KOPT-K1 (cell line): ENCODE results near the gene LGALSL.

Experiments used
- H3K27ac ChIP-seq: fragments of 200-600 bp; sonication (generic); 2 replicates; pipeline ENCODE4 v1.5.1; 2016; ENCODE audit warnings: antibody characterized with exemption, mild to moderate bottlenecking, low read depth, low read length; ENCODE audit not compliant: poor library complexity, severe bottlenecking
- H3K36me3 ChIP-seq: fragments of 200-600 bp; sonication (generic); 2 replicates; pipeline ENCODE4 v1.5.1; 2017; ENCODE audit warnings: antibody characterized with exemption, mild to moderate bottlenecking, low read length, moderate library complexity; ENCODE audit not compliant: insufficient read depth
- H3K9me3 ChIP-seq: fragments of 200-600 bp; sonication (generic); 2 replicates; pipeline ENCODE4 v1.5.1; 2017; ENCODE audit warnings: antibody characterized with exemption, low read length, mild to moderate bottlenecking; ENCODE audit not compliant: insufficient read depth, poor library complexity, severe bottlenecking

Gene LGALSL

DNA sequence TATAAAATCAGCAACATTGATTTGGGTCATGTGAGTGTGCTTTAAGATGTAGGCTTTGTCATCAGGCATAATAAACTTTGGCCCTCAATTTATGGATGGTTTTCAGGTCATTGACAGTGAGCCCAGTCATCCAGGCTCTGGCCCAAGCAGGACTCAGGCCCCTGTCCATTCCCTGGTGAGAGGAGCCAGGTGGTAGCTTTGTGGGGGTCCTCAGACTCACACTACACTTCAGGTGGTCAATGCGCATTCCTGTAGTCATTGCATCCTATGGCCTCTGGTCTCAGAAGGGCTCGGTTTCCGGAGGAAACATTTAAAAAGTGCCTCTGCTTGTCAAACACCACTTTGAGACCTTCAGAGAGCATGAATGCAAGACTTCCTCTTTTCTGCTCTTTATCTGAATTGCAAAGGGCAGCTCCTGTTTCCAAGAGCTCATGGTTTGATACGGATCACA, 20.2 kb downstream of the LGALSL start:
- Histone ChIP-seq H3K27ac (no peak overlapping the region), H3K9me3 (no peaks in the 10 kb centered on the region), H3K36me3 (no peaks in the 10 kb centered on the region)

DNA sequence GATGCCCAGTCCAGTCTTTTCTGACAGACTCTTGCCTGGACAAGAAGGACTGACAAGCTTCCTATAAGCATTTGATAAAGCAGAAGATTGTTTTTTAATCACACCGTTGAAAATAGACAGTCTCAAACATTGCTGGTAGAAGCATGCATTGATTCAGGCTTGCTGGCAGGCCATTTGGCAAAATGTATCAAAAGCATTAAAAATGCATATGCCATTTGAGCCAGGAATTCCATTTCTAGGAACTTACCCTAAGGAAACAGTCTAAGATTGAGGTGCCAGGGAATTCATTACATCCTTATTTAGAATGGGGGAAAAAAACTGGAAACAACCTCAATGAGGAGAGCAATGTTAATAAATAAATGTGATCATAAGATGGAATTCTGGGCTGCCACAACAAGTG, 20.7 kb downstream of the LGALSL start:
- no peak overlapping the region for H3K27ac ChIP-seq
- no peaks in the 10 kb centered on the region for H3K9me3 ChIP-seq
- no peaks in the 10 kb centered on the region for H3K36me3 ChIP-seq

DNA sequence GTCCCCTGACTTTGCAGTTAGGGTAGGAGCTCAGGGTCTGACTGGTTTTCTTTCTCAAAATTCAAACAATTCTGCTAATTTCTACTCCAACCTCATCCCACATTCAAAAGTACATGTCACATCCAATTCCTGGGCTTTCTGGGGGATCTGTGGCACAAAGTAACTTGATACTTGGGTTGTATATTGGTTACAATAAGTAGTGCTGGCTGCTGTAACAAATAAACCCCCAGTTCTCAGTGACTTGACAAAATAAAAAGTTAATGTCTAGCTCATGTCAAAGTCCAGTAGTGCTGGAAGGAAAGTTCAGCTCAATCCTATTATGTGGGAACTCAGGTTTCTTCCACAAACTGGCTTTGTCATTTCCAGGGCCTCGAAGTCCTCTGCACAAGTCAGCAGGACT, 23.1 kb downstream of the LGALSL start:
- no peaks in the 10 kb centered on the region for H3K9me3 ChIP-seq
- H3K27ac ChIP-seq: no peak overlapping the region
- no peaks in the 10 kb centered on the region for H3K36me3 ChIP-seq

DNA sequence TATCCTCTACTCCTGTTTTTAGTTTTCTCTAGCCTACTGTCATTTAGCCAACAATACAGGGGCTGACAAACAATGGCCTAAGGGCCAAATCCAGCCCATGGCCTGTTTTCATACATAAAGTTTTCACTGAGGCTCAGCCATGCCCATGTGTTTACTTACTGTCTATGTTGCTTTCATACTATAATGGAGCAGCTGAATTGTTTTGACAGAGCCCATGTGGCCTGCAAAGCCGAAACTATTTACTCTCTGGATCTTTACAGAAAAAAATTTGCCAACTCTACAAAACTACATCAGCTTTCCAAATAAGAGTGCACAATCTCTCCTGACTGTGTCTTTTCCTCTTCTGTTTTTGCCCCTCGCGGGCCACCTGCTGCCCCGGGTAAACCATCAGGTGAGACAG, 24.0 kb downstream of the LGALSL start:
- Histone ChIP-seq H3K9me3 (no peaks in the 10 kb centered on the region), H3K27ac (no peak overlapping the region), H3K36me3 (no peaks in the 10 kb centered on the region)

DNA sequence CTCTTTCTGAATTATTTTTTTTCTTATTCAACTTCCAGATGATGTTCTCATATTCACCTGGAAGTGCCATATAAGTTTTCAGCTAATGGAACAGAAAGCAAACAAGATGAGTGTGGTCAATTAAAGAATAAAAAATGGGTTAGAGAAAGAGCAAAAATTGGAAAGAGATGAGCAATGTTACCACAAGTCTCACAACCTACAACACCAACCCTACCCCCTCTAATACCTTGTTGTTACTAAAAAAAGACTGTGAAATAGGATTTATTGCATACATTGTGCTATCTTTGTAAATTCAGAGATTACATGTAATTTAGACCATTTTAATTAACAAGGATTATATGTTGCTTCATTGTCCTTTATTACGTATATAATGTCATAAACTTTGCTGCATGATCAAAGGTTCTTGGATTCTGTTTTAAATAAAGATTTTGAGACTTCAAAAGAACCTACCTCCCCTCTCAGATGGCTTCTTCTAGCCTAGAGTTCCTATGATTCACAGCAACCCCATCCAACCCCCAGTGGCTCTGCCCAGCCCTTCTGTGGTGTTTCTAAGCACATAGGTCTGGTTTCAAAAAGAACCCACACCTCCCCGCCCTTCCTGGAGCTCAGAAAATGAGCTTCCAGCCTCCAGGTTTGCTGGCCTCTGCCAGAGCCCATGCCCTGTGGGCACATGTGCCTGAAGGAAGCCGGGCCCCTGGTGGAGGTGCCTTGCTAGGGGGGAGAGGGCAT, 24.7 kb downstream of the LGALSL start:
- no peaks in the 10 kb centered on the region for H3K36me3 ChIP-seq

DNA sequence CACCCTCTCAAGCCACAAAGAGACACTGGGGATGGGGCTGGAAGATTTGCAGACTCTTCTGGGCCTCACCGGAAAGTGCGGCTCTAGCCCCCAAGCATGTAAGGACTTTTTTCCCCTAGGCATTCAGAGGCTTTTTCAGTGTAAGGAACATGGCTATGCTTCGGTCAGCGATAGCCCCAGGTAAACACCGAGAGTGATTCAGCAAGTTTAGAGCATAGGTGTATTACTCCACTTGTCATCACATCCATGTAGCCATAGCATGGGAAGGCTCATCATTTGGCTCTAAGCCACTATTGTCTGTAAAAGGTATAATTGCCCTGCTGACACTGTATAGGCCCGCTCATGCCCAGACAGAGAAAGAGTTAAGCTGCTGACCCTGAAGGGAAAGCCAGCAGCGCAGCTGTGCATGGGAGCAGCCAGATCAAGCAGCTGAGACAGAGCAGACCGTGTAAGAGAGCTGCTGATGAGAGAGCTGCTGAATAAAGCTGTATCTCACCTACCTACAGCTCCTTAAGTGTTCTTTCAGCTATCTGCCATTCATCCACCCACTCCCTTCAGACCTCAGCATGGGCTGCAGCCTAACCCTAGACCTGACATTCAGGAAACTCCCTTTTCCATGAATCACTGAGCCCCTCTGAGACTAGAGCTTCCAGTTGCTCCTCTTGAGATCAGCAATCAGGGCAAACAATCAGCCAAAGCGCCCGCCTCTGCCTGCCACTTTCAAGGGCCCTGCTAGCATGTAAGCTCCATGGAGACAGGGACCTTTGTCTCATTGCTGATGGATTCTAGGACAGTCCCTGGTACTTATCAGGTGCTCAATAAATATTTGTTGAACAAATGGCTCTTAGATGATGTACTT, 25.5 kb downstream of the LGALSL start:
- Histone ChIP-seq H3K27ac (no peak overlapping the region), H3K9me3 (no peaks in the 10 kb centered on the region), H3K36me3 (no peaks in the 10 kb centered on the region)

More for the DNA sequence above, 24.7 kb downstream of the LGALSL start:
- H3K27ac ChIP-seq: no peak overlapping the region
- no peaks in the 10 kb centered on the region for H3K9me3 ChIP-seq

DNA sequence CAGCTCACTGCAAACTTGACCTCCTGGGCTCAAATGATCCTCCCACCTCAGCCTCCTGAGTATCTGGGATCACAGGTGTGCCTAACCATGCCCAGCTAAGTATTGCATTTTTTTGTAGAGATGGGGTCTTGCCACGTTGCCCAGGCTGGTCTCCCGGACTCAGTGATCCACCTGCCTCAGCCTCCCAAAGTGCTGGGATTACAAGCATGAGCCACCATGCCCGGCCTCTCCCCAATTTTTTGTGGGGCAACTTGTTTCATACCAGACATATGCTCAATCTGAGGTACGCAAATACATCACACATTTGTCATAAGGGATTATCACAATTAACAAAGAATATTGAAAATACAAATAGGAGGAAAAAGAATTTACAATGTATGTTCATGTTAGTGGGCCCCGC, 27.7 kb downstream of the LGALSL start:
- Histone ChIP-seq H3K36me3 (no peaks in the 10 kb centered on the region), H3K9me3 (no peaks in the 10 kb centered on the region), H3K27ac (no peak overlapping the region)

DNA sequence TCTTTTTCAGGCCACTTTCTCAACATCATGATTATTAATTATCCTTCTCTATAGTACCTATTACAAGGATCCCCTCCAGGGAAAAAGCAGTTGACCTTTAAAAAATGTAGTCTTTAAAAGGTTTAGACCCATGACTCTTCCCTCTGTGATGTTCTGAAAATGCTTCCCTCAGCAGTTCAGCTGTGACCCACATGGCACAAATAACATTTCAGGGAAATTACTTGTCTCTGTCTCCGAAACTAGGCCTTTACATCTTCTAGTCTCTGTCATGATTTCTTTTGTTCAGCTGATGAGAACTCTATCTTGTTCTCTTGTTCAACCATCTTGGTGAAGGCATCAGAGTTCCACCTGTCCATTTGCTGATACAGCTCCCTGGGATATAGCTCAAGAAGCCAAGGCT, 28.3 kb downstream of the LGALSL start:
- Histone ChIP-seq H3K9me3 (no peaks in the 10 kb centered on the region), H3K27ac (no peak overlapping the region), H3K36me3 (no peaks in the 10 kb centered on the region)

DNA sequence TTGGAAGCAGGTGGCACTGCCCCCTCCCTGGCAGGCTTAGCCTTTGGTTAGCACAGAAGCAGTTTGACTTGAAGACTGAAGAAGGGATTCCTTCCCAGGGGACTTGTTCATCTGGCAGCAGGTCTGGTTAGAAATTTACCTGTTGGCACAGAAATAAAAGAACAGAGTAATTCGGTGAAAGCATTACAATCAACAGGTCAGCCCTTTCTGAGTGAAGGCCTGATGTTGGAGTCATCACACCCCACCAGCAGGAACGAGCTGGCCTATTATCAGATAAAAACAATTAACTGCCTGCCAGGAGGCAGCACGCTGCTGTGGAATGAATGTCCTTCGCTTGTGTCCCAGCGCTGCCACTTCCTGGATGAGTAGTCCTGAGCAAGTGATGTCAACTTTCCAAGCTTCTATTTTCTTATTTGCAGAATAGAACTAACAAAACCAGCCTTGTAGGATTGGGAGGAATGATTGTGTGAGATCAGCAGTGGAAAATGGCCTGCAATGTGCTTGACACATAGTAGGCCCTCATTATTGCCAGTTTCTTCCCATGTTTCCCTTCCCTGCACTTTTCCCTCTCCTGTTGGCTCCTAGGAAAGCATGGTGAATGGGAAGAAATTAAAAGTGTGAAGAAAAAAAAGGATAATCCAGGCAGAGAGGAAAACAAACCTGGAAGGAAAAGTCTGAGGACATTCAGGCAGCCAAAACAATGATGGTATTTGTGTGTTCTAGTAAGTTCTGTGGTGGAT, 29.0 kb downstream of the LGALSL start:
- Histone ChIP-seq H3K36me3 (no peaks in the 10 kb centered on the region), H3K27ac (no peak overlapping the region), H3K9me3 (no peaks in the 10 kb centered on the region)

DNA sequence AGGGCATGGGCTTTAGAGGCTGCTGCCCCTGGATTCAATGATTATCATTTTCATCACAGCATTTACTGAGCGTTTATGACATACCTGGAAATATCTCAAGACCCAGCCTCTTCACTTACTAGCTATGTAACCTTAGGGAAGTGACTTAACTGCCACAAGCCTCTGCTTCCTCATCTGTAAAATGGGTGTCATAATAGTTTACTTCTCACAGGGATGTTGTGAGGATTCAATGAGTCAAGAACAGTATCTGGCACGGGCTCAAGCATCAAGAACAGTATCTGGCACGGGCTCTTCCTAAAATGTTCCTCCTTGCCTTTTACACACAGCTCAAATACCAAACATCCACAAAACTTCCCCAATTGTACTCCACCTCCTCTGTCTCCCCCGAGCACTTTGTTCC, 31.4 kb downstream of the LGALSL start:
- no peaks in the 10 kb centered on the region for H3K9me3 ChIP-seq

DNA sequence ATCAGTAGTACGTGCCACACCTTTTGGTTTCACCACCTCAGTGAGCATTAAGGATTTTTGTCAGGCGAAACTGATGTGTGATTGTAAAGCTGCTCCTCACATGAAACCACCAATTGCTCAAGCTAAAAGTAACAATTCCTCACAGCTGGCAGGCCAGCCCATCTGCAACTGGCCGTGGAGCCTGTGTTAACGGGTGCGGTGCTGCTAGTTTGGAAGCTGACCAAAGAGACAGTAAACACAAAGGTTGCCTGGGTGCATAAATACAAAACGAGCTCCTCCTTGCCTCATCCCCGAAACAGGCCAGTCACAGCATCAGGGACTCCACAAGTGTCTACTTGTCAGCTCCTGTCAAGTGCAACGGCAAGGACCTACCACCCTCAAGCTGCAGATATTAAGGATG, 32.0 kb downstream of the LGALSL start:
- Histone ChIP-seq H3K36me3 (no peaks in the 10 kb centered on the region), H3K27ac (no peak overlapping the region), H3K9me3 (no peaks in the 10 kb centered on the region)

More for the DNA sequence above, 31.4 kb downstream of the LGALSL start:
- Histone ChIP-seq H3K36me3 (no peaks in the 10 kb centered on the region), H3K27ac (no peak overlapping the region)

DNA sequence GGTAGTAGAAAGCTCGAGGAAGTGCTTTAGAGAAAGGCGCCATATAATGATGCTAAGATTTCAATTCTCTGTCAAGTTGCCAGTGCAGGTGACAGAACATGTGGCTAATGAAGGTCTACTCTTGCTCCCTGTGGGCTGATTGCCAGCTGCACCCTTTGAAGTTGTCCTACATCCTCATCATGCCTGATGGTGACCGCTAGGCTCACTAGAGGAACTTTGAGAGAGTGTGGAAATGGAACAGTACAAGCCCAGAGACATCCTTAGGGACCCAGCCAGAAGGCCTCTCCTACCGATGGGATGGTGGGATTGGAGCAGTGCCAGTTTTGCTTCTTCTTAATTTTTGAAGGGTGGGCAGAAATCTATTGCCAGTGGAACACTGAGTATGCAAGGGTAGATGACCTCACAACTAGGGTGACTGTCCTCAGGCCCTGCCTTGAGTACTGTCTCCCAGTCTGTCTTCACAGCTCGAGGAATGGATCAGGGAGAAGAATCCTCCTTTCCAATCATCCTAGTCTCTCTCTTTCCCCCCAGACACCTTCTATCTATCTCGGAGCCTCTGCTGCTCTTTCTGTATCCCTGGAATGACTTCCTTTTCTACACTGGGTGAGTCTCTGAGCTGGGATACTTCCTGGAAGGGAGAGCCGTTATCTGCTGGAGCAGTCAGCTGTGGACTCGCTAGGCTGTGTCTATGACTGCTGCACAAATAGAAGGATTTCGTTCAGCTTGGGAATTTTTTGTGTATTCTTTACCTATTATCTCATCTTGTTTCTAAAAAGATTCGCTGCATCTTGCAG, 33.5 kb downstream of the LGALSL start:
- no peaks in the 10 kb centered on the region for H3K9me3 ChIP-seq

DNA sequence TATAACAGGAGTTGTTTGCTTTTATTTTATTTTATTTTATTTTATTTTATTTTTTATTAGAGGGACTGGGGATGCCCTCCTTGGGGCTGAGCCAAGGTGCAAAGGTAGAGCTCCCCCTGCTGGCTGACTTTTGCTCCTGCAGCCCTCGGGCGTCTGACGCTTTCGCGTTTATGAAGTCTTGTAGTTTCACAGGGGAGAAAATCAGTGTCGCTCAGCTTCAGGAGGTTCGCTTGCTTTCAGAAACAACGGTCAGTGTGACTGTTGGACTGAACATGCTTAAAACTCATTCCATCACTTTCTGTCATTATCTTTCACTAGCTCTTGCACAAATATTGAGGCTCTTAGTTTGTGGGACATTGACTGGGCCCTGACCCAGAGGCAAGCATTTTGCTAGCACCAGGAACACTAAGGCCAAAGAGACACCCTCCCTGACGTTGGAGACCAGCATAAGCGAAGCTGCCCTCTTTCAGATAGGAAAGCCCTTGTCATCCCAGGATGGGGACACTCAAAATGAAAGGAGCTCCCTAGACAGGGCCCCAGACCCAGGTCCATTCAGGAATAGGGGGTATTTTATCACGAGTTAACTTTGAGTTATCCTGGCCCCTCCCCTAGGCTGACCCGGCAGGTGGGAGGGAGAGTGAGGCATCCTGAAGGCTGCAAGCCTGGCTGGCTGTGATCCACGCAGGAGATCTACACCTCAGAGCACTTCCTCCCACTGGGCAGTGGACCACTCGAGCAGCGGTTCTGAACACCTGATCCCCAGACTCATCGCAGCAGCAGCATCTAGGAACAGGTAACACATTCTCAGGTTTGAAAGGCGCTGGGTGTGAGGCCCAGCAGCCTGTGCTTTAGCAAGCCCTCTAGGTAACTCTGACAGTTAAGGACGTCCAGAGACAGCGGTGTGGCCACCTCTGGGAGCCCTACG, 34.4 kb downstream of the LGALSL start:
- Histone ChIP-seq H3K9me3 (no peaks in the 10 kb centered on the region), H3K36me3 (no peaks in the 10 kb centered on the region), H3K27ac (no peak overlapping the region)

More for the DNA sequence above, 33.5 kb downstream of the LGALSL start:
- Histone ChIP-seq H3K36me3 (no peaks in the 10 kb centered on the region), H3K27ac (no peak overlapping the region)
